Upper lobe of left lung (tissue), 4 donors: Measurements from ENCODE around the gene AGBL4.

Source experiments
- CTCF ChIP-seq, 6 experiments: fragments of 450-650 bp in 4 of 6; fragments of 200-600 bp in 2 of 6; sonication (generic) in 2 of 6; IDR thresholded peaks; one replicate each; pipeline ENCODE4 v1.5.1; 2016 to 2019; ENCODE audit warnings: antibody characterized with exemption in 6 of 6
- POLR2A ChIP-seq, 4 donors: fragments of 450-650 bp; IDR thresholded peaks; one replicate each; pipeline ENCODE4 v1.5.1; 2016 to 2017; ENCODE audit warnings: antibody characterized with exemption in 4 of 4, mild to moderate bottlenecking in 2 of 4
- POLR2AphosphoS5 ChIP-seq, 2 donors: sonication (generic); formaldehyde crosslinking; IDR thresholded peaks; one replicate each; pipeline ENCODE4 v1.5.1; 2017; ENCODE audit warnings: antibody characterized with exemption in 2 of 2

GRCh38 chr1:49252917-49253316, 770.8 kb downstream of the AGBL4 start:
- no peak for TF ChIP-seq CTCF (IDR thresholded peaks at IDR 0.05)
- no peak for TF ChIP-seq POLR2AphosphoS5 (IDR thresholded peaks at IDR 0.05)
- TF ChIP-seq POLR2A (IDR thresholded peaks at IDR 0.05), result no peak
